ENCODE measurements around the gene NECTIN3.

- TF ChIP-seq, protein P1, sequence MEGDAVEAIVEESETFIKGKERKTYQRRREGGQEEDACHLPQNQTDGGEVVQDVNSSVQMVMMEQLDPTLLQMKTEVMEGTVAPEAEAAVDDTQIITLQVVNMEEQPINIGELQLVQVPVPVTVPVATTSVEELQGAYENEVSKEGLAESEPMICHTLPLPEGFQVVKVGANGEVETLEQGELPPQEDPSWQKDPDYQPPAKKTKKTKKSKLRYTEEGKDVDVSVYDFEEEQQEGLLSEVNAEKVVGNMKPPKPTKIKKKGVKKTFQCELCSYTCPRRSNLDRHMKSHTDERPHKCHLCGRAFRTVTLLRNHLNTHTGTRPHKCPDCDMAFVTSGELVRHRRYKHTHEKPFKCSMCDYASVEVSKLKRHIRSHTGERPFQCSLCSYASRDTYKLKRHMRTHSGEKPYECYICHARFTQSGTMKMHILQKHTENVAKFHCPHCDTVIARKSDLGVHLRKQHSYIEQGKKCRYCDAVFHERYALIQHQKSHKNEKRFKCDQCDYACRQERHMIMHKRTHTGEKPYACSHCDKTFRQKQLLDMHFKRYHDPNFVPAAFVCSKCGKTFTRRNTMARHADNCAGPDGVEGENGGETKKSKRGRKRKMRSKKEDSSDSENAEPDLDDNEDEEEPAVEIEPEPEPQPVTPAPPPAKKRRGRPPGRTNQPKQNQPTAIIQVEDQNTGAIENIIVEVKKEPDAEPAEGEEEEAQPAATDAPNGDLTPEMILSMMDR (IDR thresholded peaks at IDR 0.05) = no peak
- TF ChIP-seq POLR2A (IDR thresholded peaks at IDR 0.05) = no peak
These were observed 122.4 kb downstream of the NECTIN3 start for GRCh38 chr3:111194048-111194447.
